HCT116 (cell line): Measurements from ENCODE around the gene SPA17.

ENCODE experiments used
- EZH2 ChIP-seq: fragments of 200-600 bp; sonication (generic); IDR thresholded peaks from 2 replicates; pipeline ENCODE4 v1.6.1; 2017; ENCODE audit warnings: antibody characterized with exemption, mixed run types
- JUND ChIP-seq: IDR thresholded peaks from 2 replicates; pipeline ENCODE4 v1.6.1; 2012
- POLR2AphosphoS5 ChIP-seq: IDR thresholded peaks from 2 replicates; pipeline ENCODE4 v1.6.1; 2011; ENCODE audit warnings: mild to moderate bottlenecking, low read depth, low read length, moderate library complexity

DNA sequence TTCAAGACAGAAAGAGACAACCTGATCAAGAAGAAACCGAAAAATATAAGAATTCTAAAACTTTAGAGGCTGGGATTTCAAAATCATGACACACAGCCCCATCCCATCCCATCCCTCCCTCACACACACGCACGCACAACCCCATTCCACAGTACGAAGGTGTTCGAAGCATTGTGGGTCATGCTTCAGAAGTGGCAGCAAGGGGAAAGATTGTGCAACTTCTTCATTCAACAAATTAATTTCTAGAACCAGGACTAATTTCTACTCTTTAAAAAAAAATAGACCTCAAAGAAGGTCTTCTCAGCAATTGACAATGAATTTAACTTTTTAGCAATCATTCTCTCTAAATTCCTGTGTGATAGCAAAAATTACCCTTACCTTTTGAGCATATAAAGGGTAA is 867 bp downstream of the SPA17 start:
- no peak for TF ChIP-seq POLR2AphosphoS5
- TF ChIP-seq JUND = no peak
- TF ChIP-seq EZH2 = no peak
